GM19463 (cell line): Measurements from ENCODE around the gene HCRTR1.

ENCODE experiments used
- ATAC-seq: cut with Tn5 transposase; IDR thresholded peaks from one replicate; pipeline ENCODE4 v1.9.1; 2021; ENCODE audit warnings: mild to moderate bottlenecking, moderate library complexity; ENCODE audit not compliant: unreplicated experiment

The HCRTR1 gene

DNA sequence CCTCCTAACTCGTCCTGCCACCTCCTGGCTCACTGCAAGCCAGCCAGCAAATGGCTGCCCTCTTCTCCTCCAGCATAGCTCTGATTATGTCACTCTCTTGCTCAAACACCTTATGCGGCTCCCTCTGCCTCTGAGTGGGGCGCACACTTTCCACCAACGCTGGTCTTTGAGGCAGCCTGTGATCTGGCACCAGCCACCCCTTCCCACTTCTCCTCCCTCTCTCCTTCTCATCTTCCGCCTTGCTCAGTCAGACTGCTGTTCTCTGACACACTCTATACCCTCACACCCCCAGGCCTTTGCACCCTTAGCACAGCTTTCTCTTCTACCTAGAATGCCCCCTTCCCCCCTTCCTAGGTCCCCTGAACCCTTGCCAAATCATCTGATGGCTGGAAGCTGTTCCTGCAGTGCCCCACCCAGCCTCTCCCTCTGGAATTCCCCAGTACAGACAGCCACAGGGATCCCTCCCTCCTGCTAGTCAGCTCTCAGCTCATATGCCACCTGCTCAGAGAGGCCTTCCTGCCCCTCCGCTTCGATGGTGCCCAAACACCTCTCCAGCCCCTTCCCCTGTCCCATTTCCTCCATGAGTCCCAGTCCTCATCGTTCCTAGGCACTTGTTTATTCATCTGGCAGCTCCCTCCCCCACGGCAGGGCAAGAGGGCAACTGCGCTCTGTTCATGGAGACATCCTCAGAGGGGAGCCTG, 48.9 kb downstream of the HCRTR1 start:
- no peak for ATAC-seq

DNA sequence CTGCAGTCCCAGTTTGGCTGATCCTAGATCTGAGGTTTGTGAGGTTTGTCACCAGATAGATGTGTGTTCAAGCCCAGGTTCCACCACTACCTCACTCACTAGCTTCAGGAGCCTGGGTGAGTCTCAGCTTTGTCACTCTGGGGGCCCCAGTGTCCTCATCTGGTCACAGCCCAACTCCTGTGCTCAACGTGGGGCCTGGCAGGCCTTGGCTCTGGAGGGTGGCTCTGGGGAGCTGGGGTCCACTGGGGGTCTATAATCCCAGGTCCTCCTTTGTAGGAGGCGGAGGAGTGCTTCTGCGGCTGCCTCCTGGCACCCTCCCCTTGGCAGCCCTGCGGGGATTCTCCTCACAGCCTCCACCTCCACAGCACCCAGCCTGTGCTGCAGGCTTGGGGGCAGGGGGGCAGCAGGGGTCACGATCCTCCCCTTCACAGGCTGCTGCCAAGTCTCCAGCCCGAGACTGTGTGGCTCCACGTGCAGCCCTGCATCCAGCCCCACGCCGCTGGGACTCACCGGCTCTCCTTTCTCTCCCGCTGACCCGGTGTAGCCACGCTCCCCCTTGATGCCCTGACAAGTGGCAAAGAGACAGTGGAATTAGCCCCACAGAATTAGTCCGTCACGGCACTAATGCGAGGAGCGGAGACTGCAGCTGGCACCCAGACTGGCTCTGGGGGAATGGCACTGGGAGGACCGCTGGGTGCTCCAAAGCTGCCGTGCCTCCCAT, 49.7 kb downstream of the HCRTR1 start:
- ATAC-seq = no peak

DNA sequence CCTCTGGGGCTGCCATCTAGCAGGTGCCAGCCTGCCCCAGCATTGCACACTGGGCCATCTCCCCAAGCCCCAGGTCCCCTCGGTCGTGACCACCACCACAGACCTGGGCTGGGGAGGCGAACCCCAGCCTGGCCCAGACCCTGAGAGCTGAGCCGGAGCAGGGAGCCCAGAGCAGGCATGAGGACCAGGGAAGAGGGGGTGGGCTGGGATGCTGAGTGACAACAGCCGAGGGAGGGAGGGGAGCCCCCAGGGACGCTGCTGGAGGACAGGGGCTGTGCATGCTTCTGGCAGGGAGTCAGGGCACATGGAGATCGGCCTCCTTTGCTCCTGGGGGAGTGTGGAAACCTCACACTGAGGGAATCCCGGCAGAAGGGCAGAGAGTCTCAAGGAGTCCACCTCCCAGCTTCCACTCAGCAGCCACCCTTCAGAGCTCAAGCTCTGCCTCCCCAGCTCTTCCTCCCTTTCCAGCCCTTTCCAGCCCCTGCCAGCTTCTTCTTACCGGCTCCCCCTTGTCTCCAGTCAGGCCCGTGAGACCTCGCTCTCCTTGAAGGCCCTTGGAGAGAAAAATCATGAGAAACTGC, 50.9 kb downstream of the HCRTR1 start:
- ATAC-seq = no peak

DNA sequence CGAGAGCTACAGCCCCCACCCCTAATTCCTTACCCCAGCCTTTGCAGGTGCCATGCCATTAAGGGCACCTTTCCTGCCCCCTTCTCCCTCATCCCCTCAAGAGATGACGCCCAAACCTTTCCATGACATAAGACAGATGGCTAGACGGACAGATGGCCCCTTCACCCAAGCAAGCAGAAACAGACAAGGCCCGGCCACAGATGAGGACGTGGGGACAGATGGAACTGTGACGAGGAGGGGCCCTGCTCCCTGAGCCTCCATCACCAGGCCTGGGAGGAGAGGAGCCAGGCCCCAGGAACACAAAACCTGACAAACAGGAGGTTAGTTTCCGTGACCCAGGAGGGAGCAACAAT, 51.9 kb downstream of the HCRTR1 start:
- no peak for ATAC-seq

DNA sequence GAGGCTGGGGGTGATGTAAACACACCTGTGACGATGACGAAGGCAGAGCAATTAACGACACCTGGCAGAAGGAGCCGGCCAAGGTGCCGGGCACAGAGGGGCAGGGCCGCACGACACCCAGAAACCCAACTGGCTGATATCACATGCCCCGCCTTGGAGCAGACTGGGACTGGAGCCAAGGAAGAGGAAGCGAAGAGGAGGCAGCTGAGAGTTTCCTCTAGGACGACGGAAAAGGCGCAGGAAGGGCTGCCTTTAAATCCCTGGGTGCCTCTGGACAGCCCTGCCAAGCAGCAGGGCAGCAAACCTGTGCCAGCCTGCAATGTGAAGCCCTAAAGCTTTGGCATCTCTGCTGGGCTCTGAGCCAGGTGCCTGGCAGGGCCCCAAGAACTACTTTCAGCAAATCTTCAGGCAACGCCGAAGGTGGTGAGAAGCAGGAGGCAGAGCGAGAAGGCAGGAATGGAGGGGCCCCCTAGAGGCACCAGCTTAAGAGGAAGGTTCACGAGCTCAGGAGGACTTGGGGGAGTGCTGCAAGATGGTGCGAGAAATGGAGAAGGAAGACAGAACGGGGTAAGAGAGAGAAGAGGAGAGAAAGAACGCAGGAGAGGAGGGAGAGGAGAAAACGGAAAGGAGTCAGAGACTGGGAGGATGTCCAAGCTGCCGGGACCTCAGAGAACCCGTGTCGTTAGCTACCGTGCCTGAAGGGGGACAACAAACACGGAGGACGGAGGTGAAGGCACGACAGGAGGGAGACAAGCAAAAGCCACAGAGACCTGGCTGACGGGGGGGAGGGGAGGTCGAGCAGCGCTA, 52.5 kb downstream of the HCRTR1 start:
- ATAC-seq = no peak

DNA sequence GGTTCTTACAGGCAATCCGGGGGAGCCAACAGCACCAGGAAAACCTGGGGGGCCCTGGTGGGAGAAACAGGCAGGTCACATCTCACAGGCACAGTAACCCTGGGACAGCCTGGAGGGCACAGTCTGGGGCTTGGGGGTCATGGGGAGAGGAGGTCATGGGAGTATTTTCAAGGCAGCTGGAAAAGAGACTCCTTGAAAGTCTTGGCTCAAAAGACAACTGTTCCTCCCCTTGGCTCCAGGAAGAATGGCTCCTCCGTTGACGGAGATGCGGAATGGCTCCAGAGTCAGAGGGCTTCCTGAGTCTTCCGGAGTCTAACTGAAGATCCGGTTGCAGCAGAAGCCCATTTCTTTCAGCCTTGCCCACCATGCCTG, 53.1 kb downstream of the HCRTR1 start:
- no peak for ATAC-seq

DNA sequence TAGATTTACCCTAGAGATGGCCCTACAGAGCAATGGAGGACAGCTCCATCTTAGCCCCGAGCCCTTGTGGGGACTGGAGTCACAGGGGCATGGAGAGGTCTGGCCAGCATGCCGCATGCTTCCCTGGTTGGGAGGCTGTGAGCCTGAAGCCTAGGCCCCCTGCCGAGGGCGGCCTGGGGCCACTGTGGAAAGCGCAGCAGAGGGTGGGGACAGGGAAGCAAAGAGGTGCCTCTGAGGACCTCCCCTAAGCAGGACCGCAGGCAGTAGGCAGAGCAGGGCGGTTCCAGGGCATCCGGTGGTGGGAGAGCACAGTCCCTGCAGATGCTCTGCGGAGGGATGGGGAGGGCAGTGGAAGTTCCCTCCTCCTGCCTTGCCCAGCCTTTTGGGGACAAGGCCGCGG, 53.7 kb downstream of the HCRTR1 start:
- ATAC-seq = no peak

DNA sequence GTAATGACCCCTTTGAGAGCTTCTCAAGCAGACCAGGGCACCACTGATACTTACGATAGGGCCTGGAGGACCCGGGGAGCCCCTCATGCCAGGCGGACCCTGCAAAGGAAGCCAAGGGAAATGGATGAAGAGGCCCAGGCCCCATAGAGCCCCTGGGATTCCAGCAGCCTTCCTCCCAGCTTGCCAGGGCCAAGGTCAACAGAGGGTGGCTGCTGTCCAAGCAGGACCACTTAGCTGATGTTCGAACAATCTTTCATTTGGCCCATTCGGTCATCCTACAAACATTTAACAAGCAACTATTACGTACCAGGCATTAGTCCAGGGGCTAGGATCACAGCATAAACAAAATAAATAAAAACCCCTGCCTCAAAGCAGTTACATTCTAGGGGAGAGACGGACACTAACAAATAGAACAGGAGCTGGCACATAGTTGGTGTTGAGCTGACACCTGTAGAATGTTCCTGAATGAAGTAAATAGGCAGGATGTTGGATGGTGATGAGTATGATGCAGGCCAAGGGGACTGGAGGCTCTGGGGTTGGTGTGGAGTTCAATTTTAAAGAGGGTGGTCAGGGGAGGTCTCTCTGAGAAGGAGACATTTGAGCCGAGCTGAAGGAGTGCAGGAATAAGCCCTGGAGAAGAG, 54.2 kb downstream of the HCRTR1 start:
- ATAC-seq = no peak

DNA sequence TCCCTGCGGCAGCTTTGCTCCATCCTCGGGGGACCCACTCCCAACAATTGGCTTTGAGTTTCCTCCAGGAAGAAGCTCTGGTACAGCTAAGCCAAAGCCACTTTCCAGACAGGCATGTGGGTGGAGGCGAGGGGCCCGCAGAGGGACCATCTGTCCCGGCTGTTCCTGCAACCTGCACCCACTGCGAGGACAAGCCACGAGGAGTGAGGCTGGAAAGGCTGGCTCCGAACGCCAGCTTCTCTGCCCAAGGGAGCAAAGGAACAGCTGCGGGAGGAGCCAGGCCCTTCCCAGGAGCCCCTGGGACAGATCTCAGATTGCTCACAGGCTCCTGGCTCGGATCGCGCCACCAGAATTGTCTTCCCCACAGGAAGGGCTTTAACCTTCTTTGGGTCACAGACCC, 55.5 kb downstream of the HCRTR1 start:
- no peak for ATAC-seq

DNA sequence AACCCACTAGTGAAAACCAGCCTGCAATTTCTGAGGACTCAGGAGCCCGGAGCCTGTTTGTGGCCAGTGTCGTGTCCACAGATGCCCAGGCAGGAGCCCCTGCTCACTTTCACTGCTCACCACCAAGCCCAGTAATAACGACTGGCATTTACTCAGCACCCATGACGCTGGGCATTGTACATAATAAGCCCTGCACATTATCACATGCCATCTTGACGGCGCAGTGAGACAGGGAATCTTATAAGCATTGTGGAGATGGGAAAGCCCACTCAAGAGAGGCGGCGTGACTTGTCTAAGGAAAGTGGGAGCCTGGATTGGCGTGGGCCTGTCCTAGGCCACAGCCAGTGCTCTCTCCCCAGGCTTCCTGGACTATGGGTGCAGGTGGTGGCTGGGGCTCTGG, 55.9 kb downstream of the HCRTR1 start:
- no peak for ATAC-seq

DNA sequence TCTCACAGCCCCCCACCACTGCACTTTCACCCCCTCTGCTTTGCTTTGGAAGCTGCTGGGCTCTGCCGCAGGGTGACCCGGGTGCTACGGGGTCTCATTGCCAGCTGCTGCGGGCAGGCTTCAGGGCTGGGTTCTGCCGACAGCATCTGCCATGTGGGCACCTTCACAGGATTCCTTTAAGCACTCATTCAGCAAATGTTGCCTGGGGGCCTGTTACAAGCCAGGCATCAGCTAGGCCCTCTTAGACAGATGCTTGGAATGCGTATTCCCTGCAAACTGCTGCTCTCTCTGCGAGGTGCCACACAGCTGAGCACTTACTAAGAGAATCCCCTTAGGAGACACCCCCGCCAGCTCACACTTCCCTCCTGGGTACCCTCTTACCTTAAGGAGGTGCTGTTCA, 57.1 kb downstream of the HCRTR1 start:
- ATAC-seq = no peak

DNA sequence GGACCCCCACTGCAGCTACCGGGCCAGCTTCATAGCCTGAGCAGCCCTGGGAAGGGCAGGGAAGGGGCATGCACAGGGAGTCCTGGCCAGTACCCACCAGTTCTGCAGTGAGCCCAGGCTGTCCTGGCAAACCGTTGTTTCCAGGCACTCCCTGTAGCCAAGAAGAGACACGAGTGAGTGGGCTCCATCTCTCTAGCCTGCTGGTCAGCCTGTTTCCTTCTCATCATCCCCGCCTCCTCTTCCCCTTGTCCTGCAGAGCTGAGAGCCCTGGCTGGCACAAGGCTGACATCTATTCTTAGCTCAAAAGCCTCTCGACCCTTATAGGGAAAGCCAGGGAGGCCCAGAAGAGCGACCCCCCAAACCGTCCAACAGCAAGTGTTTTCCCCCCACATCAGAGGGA, 57.7 kb downstream of the HCRTR1 start:
- ATAC-seq = no peak

DNA sequence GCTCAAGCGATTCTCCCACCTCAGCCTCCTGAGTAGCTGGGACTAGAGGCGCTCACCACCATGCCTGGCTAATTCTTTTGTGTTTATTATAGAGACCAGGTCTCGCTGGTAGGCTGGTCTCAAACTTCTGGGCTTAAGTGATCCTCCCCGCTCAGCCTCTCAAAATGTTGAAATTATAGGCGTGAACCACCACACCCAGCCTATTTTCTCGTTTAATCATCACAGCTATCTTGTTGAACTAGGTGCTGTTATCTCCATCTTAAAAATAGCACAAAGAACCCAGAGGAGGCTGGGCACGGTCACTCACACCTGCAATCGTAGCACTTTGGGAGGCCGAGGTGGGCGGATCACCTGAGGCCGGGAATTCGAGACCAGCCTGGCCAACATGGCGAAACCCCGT, 58.3 kb downstream of the HCRTR1 start:
- no peak for ATAC-seq
